HFF-Myc (cell line): ENCODE measurements around the gene WDR1.

ENCODE experiments used
- DNase-seq: peaks from one replicate; pipeline ENCODE4 v3.0.0-alpha.2; 2011; ENCODE audit warnings: low read depth; ENCODE audit errors: extremely low read depth
- H3K4me3 ChIP-seq: replicated peaks from 2 replicates; pipeline ENCODE4 v1.5.1; 2011; ENCODE audit warnings: low read depth, mild to moderate bottlenecking, control low read depth, low read length
- TF ChIP-seq, protein P1 (sequence below): IDR thresholded peaks from 2 replicates; pipeline ENCODE4 v1.5.1; 2012; ENCODE audit warnings: mild to moderate bottlenecking, low read depth, low read length, control low read depth; ENCODE audit errors: missing control alignments

The WDR1 gene

DNA sequence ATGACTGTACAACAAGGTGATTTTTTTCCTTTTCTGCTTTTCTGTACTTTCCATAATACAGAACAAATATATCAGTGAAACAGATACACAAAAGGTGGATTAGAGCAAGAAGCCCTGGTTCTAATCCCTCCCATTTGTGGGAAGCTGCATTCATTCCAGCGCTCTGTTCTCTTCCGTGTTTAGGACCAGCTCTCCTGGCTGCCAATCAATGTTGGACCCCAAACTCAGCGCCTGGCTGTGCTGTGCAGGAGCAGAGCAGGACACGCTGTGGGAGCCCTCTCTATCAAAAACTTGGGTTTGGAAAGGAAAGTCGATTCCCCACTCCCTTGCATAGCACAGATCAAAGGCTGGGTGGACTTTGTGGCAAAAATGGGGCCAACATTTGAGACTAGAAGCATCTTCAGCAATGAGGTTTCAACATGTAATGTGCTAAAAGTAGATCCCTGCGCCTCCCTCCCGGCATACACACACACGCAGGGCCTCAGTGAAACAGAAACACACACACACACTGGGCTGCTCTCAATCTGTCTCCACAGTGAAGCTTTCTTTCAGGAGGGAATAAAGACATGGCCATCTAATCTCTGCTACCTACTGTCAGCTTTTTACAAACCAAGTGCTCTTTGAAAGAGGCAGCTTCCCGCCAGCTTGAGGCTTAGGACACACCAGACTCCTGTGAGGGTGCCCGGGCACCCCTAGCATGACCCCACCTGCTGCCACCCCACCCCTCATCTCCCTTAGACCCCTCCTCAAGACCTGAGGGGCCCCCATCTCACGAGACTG, 12.2 kb downstream of the WDR1 start:
- H3K4me3 ChIP-seq, result no peak overlapping the region
- TF ChIP-seq, protein P1, sequence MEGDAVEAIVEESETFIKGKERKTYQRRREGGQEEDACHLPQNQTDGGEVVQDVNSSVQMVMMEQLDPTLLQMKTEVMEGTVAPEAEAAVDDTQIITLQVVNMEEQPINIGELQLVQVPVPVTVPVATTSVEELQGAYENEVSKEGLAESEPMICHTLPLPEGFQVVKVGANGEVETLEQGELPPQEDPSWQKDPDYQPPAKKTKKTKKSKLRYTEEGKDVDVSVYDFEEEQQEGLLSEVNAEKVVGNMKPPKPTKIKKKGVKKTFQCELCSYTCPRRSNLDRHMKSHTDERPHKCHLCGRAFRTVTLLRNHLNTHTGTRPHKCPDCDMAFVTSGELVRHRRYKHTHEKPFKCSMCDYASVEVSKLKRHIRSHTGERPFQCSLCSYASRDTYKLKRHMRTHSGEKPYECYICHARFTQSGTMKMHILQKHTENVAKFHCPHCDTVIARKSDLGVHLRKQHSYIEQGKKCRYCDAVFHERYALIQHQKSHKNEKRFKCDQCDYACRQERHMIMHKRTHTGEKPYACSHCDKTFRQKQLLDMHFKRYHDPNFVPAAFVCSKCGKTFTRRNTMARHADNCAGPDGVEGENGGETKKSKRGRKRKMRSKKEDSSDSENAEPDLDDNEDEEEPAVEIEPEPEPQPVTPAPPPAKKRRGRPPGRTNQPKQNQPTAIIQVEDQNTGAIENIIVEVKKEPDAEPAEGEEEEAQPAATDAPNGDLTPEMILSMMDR, result no peak
- no peak for DNase-seq

- TF ChIP-seq, protein P1, result no peak
- DNase-seq, result no peak
- H3K4me3 ChIP-seq, result no peak overlapping the region
These were observed 13.9 kb downstream of the WDR1 start for GRCh38 chr4:10102474-10103332.

- TF ChIP-seq, protein P1, result no peak
- no peak for DNase-seq
- H3K4me3 ChIP-seq, result no peak overlapping the region
These were observed 14.7 kb downstream of the WDR1 start for GRCh38 chr4:10101671-10102473.

- no peak for DNase-seq
- no peak overlapping the region for H3K4me3 ChIP-seq
- TF ChIP-seq, protein P1, result no peak
These were observed 15.8 kb downstream of the WDR1 start for GRCh38 chr4:10100734-10101216.

DNA sequence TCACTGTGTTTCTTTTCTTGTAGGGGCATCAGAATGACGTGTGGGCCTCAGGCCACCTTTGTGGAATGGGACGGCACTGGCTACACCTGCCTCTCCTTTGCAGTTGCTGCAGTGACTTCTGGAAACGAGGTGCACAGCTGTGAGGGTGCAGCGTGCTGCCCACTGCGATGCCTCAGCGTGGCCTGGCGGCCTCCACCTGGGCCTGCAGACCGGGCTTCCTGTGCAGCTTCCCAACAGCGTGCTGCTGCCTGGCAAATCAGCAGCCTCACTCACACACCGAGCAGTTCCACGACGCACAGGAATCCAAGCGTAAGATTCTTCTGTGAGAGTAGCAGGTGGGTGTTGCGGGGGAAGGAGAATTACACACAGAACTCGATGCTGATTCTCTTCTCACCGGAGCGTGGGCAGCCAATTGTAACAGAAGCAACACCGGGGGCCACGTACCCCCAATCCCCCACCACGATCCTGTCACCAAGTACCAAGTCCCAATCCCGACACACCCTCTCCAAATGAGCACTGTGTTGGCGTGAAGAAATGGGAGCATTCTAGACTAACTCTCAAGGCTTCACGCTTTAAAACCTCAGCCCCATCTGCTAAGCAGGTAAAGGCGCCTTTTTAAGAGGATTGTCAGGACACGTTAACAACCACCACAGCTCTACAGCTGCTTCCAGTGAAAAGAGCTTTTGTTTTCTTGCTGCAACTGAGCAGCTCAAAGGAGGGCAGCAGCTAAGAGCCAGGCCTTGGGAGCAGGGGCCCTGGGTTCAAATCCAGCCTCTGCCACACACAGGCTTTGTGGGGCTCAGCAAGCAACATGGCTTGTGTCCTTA, 16.9 kb downstream of the WDR1 start:
- TF ChIP-seq, protein P1, result no peak
- no peak overlapping the region for H3K4me3 ChIP-seq
- DNase-seq, result no peak

DNA sequence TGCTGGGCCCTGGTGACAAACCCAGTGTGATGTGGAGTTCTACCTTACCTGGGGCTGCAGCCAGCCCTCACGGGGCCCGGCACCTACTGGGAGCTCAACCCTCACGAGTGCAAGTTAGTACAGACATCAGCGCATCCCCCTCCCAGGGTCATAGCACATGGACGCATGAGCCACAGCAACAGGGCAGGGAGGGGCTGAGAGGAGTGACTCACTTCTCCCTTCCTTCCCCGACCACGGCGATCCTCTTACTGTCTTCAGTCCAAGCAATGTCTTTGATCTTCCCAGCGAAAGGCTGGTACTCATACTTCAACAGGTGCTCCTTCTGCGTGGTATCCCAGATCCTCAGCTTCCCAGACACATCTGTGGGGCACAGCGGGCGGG, 17.8 kb downstream of the WDR1 start:
- peak; percentile 54 for DNase-seq
- TF ChIP-seq, protein P1, result no peak
- H3K4me3 ChIP-seq, result no peak overlapping the region
